DOHH2 (cell line): Measurements from ENCODE around the gene B3GLCT.
A peak's percentile ranks its signal among the peaks of the same experiment; 100 is the strongest.

ENCODE experiments used
- CTCF ChIP-seq: fragments of 200-600 bp; sonication (generic); IDR thresholded peaks from one replicate; pipeline ENCODE4 v1.5.1; 2014; ENCODE audit warnings: antibody characterized with exemption, mild to moderate bottlenecking, low read depth, low read length; ENCODE audit not compliant: poor library complexity, severe bottlenecking
- EZH2phosphoT487 ChIP-seq: fragments of 200-600 bp; sonication (generic); IDR thresholded peaks from 2 replicates; pipeline ENCODE4 v1.6.1; 2017; ENCODE audit warnings: borderline replicate concordance, mild to moderate bottlenecking, antibody characterized with exemption, low read length, moderate library complexity, mixed read lengths

GRCh38 chr13:31161557-31162150, 38.1 kb upstream of the B3GLCT start, which contains the start of gene HSPH1:
- TF ChIP-seq CTCF = peak; percentile 30
- TF ChIP-seq EZH2phosphoT487 = no peak
